GM04503 (cell line): Measurements from ENCODE around the gene CECR2.
A peak's percentile ranks its signal among the peaks of the same experiment; 100 is the strongest.

Experiments
- DNase-seq: peaks from one replicate; pipeline ENCODE4 v3.0.0-alpha.2; 2012; ENCODE audit warnings: low read depth

Gene CECR2

DNA sequence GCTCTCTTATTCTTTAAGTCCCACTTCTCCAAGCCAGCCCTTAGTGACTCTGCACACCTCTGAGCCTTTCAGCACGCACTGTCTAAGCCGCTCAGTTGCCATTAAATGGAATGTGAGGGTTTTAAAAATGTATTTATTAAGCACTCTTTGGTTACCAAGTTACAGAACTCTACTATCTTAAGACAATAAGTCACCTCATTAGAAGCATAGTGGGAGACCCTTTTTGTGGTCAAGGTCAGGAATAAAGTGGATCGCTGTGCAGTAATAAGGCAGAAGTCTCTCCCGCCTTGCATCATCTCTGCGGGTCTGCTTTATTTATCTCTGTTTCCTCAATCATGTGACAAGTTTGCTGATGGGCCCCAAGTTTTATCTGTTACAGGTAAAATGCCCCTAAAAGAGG lies 205.9 kb downstream of the CECR2 start:
- DNase-seq = no peak

DNA sequence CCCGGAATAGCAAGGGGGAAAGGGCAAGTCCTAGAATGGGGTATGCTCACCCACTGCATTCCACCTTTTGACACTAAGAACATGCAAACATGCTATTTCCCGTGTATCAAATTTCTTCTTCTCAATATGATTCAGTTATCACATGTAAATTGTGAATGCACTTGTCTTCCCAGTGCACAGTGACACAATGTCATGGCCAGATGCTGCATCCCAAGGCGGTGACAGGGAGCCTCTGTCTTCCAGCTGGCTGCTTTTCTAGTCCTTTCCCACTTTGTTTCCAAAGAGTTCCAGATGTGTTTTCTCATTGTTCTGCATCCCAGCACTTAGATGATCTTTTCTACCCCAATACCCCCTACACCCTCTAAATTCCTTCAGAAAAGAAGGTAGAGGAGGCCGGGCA lies 206.4 kb downstream of the CECR2 start:
- no peak for DNase-seq

DNA sequence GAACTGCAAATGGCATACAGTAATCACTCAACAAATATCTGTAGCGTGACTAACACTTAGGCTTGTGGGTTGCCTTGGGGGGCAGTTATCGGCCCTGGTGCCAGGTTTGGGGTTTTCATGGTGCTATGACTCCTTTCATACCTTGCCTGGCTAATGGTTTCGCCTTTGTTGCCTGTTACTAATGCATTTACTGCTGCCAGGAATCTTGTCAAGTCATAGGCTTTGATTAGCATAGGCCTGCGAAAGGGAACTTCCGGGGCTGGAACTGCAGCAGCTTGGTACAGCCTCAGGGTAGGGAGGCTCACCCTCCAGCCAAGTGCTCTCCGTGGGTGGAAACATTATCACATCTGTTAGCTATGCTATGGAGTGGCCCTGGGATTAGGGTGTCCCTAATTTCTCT lies 207.2 kb downstream of the CECR2 start:
- DNase-seq = peak; percentile 99

DNA sequence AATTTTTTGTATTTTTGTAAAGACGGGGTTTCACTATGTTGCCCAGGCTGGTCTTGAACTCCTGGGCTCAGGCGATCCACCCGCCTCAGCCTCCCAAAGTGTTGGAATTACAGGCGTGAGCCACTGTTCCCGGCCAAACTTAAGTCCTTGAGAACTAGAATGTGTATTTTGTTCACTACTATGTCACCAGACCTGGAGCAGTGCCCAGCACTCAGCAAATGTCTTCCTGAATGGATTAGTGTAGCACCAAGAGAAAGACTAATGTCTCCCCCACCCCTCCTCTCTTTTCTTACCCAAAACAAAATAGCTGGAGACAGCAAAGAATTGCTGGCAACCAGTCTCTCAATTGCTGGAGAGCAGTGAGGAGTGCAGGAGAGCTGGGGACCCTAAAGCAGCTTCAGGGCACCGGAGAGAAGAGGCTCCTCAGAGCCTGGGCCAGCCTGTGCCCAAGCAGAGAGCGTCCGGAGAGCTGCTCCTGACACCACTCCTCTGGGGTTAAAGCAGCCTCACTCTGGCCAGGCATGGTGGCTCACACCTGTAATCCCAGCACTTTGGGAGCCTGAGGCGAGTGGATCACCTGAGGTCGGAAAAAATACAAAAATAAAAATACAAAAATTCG lies 209.0 kb downstream of the CECR2 start:
- DNase-seq = peak; percentile 40

DNA sequence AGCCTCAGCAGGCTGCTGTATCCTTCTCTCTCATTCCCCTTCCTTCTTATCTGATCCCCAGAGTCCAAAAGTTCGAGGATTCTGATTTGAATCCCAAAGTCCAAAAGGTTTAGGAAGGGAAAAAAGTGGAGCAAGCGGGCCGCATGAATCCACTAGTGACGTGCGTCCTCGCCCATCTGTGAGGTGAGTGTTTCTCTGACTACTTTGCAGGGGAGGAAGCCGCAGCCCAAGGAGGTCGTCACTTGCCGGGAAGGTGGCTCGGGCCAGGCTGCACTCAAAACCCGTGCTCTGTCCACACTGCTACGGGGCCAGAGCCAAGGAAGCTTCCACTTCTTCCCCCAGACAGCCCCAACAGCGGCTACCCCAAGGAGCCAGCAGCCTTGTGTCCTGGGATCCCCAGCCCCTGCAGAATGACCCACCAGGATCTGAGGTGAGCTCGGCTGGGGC lies 210.3 kb downstream of the CECR2 start:
- no peak for DNase-seq

DNA sequence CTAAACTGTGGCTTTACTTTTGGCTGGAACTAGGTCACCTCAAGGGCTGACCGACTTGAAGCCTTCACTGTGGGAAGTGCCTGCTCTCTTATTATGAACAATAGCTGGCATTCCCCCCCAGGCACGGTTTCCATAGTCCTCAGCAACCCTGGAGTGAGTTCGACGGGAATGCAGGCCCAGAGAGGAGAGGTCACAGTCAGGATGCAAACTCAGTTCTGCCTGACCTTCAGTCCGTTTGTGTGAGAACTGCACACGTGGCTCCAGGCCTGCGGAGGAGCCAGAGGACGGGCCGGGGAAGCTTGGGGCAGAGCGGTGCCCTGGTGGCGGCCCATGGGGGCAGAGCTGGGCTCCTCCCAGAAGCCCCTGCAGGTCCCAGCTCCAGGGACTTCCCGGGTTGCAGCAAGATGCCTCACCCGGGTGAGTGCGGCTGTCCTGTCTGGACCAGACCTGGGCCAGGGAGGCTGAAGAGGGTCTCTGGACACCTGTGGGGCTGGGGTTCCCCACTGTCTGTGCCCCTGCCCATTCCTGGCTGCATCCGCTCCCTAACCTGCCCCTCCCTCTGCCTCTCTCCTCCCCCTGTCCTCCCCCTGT lies 211.3 kb downstream of the CECR2 start:
- DNase-seq = no peak

DNA sequence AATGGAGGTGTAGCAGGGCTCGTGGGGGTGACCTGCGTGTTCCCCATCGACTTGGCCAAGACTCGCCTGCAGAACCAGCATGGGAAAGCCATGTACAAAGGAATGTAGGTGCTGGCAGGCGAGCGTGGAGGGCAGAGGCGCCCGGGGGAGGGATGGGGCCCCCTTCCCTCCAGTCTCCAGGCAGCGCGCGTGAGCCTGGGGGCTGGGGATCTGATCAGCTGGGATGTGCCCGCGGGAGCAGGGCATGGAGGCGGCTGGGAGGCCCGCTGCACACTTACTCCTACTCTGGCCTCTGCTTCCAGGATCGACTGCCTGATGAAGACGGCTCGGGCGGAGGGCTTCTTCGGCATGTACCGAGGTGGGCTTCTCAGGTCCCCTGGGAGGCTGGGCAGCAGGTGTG lies 211.8 kb downstream of the CECR2 start:
- DNase-seq = no peak

DNA sequence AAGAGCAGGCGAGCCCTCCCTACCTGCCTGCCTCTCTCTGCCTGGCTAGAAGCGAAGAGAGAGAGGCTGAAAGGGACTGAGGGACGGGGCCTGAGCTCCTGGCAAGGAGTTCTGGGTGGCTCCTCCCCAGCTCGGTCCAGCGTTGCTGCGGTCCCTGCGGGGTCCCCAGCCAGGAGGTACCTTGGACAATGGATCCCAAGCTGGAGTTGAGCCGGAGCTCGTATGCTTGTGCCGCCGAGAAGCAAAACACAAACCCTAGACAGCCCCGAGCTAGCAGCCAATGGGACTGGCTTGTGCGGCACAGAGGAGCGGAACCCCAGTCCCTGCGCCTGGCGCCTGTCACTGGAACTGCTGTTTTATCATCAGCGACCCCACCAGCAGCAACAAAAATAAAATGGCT lies 212.4 kb downstream of the CECR2 start:
- DNase-seq = no peak

DNA sequence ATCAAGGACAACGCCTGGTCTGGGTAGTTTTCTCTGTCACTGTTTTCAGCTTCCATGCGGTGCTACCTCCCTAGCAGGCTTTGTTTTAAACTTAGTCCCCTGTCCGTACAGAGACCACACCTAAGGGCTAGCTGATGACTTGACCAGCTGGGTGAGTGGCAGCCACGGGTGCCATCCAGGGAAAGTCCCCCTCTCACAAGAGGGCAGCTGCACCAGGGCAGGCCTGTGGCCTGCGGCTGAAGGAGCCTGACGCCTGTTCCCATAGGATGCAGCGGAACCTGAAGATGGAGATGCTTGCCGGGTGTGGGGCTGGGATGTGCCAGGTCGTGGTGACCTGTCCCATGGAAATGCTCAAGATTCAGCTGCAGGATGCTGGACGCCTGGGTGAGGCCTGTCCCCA lies 213.9 kb downstream of the CECR2 start:
- no peak for DNase-seq

DNA sequence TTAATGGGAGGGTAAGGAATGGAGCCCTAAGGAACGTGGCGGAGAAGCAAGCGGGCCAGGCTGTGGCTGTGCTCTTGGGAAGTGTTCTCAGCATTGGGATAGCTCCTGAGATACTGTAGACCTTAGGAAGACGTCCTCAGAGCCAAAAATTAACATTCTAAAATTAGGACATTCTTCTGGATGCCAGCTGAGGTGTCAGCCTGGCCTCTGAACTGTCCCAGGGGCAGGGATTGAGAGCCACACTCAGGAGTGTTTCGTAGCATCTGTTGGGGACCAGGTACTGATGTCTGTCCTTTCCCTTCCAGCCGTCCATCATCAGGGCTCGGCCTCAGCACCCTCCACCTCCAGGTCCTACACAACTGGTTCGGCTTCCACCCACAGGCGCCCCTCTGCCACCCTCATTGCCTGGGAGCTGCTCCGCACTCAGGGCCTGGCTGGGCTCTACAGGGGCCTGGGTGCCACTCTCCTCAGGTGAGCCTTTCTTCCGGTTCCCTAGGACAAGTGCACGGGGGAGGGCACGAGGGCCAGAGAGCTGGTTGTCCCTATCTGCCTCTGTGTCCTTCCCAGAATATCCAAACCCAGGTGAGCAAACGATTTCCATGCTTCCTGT lies 217.7 kb downstream of the CECR2 start:
- no peak for DNase-seq

DNA sequence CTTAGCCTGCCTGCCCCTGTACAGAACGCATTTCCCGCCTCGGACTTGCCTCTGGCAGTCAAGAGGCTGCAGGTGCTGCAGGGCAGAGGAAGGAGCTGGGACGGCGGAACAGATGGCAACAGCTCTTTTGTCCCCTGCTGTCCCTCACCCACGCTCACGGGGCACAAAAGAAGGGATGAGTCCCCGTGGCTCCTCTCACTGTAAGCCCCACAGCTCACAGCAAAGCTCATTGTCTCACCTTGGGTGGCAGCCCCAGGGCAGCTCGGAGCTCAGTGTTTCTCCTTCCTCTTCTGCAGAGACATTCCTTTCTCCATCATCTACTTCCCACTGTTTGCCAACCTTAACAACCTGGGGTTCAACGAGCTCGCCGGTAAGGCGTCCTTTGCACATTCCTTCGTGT lies 218.4 kb downstream of the CECR2 start:
- no peak for DNase-seq

DNA sequence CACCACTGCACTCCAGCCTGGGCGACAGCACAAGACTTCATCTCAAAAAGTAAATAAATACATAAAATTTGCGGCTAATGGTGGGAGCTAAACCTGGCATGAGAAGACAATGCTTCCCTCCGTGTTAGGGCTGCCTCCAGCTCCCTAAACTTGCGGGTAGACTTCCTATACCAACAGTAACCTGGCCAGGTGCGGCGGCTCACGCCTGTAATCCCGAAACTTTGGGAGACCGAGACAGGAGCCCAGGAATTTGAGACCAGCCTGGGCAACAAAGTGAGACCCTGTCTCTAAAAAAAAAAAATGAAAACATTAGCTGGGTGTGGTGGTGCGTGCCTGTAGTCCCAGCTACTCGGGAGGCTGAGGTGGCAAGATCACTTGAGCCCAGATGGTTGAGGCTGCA lies 219.3 kb downstream of the CECR2 start:
- DNase-seq = no peak

DNA sequence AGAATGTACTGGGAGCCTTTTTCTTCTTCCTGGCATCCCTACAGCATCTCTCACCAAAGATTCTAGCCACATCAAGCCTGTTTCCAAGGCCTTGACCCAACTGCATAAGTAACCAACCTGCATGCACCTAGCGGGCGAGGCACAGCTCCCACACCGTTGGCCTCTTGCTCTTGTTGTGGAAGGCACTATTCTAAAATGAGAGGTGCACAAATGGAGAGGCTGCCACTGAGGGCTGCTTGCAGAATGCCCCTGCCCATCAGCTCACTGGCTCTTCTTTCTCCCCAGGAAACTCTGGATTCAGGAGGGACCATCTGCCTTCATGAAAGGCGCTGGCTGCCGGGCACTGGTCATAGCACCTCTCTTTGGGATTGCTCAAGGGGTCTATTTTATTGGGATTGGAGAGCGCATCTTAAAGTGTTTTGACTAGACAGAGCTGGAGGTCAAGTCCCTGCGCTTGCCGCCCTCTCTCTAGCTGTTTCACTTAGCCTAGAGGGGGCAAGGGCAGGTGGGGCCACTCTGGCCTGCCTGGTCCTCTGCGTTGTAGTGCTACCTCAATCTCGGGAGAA lies 220.6 kb downstream of the CECR2 start:
- no peak for DNase-seq

DNA sequence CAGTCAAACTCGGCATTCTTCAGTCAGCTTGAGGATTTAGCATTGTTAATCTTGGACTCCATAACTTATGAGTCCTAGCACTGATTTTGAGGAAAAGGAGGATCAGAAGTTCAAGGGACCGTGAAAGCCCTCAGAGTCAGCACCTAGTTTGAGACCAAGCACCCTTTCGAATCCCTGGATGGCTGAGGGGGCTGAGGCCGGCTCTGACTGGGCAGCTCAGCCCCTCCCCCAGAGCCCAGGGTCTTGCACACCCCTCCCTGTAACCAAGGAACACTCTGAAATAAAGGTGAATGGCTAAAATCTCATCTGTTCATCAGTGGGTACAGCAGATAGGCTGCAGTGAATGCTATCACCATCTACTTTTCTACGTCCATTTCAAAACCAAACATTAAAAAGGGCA lies 221.3 kb downstream of the CECR2 start:
- DNase-seq = no peak

DNA sequence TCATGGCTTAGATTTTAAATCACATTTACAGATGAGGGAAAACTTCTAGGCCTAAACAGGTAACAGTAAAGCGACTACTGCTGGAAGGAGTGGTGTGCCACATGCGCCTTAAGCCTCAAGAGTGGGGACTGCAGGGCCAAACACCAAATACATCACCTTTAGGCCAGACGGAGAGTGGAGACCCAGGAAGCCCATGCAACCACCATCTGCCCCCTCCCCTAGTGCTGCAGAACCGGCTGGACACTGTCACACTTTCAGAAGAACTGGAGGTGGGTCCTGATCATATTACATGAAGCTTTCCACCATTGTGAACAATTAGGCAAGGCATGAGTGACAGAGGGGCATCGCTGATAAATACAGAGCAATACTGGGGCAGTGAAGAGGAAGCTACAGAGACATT lies 222.9 kb downstream of the CECR2 start:
- DNase-seq = no peak

DNA sequence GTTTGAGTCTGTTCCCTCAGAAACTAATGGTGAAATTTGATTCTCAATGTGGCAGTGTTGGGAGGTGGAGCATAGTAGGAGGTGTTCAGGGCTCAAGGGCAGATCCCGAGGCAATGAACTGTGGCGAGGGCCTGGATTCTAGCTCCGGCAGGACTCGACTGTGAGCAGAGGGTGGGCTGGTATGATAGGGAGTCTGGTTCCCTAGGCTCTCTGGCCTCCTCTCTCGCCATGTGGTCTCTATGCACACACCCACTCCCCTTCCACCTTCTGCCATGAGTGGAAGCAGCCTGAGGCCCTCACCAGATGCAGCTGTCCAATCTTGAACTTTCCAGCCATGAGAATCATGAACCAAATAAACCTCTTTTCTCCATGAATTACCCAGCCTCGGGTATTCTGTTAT lies 227.0 kb downstream of the CECR2 start:
- no peak for DNase-seq

DNA sequence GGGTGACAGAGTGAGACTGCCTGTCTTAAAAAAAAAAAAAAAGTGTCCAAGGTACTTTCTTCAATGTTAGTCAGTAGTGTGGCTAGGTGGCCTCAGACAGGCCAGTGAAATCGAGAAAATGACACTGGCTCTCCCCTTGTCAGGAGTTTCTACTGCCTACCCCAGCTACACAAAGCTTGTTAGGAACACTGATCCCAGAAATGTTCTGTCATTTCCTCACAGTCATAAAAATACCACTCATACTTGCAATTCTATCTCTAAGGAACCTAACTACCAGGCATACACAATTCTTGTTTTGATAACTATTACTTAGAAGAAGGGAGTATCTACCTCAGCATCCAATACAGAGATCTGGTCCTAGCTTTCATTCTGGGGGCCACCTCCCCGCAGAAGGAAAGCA lies 228.0 kb downstream of the CECR2 start:
- DNase-seq = peak; percentile 70

DNA sequence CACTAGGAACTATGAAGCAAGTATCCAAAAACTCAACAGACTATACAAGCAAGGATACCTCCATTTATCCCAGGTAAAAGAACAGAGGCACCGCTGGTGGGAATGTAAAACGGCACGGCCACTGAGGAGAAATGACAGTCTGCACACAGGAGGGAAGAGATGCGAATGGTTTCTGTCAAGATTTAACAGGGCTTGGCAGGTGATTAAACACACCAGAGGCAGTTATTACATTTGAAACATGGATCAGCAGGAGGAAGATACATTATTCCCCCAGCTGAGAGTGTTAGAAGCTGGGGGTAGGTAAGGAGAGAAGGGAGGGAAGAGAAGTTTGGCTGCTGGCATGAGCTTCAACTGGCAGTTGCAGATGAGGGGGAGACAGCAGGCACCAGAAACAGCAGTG lies 229.1 kb downstream of the CECR2 start:
- no peak for DNase-seq

DNA sequence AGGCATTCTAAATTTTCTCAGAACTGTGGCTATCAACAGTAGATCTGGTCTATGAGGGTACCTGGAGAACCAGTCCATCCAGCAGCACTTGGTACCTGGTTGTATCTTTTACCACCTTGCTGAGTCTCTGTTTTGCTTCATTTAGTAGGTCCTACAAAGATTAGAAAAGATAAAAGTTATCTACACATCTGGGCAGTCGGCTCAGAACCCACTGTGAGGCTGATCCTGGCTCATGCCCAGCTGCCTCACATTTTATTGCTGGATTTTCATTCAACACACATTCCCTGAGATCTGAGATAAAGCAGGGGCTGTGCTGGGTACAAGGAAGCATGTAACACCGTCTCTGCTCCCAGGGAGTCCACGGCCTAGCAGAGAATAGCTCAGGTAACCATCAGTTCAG lies 231.8 kb downstream of the CECR2 start:
- DNase-seq = no peak

DNA sequence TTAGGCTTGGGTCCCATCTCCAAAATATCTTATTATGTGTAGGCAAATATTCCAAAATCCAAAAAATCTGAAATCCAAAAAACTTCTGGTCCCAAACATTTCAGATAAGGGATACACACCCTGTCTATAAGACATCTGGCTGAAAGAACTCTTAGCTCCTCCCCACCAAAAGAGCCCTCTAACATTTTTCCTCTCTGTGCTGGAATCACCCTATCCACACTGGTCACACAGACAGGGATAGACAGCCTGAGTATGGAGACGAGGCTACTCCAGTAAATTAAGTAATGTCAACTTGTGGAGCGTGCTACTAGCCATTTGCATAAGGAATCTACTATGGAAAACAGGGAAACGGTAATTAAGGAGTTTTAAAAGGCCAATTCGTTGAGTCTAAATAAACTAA lies 234.4 kb downstream of the CECR2 start:
- DNase-seq = no peak

DNA sequence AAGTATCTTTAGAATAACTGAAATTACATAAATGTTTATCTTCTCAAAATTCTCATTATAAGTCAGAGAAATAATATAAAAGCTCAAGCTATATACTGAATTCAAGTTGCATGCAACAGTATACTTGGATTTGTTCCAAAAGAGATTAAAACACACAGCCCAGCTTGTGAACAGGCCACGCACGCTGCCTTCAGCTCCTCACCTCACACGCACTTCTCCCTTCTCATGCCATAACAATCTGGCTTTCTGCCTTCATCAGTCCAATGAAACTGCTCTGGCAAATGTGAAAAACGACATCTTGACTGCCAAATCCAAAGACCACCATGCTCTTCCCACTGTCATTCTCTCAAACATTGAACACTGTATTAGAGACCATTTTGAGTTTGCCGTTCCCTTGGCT lies 237.2 kb downstream of the CECR2 start:
- DNase-seq = peak; percentile 42
